ENCODE data around the gene KAT6B. TPM values are rescaled to one million over a fixed set of nuclear protein-coding genes. Genes with fewer than 3 reads are reported as not detected.

Gene KAT6B
- total RNA-seq, 1 donor = 26.3 TPM

GRCh38 chr10:74822521-74823089, 3.8 kb upstream of the KAT6B start:
- TF ChIP-seq, protein P1, sequence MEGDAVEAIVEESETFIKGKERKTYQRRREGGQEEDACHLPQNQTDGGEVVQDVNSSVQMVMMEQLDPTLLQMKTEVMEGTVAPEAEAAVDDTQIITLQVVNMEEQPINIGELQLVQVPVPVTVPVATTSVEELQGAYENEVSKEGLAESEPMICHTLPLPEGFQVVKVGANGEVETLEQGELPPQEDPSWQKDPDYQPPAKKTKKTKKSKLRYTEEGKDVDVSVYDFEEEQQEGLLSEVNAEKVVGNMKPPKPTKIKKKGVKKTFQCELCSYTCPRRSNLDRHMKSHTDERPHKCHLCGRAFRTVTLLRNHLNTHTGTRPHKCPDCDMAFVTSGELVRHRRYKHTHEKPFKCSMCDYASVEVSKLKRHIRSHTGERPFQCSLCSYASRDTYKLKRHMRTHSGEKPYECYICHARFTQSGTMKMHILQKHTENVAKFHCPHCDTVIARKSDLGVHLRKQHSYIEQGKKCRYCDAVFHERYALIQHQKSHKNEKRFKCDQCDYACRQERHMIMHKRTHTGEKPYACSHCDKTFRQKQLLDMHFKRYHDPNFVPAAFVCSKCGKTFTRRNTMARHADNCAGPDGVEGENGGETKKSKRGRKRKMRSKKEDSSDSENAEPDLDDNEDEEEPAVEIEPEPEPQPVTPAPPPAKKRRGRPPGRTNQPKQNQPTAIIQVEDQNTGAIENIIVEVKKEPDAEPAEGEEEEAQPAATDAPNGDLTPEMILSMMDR (IDR thresholded peaks at IDR 0.05; ENCODE audit: insufficient read depth, low read depth, low read length) = no peak
- no peak for DNase-seq (ENCODE audit: low read depth)
- no peak overlapping the region for H3K4me3 ChIP-seq (ENCODE audit: low read depth, low read length)

DNA sequence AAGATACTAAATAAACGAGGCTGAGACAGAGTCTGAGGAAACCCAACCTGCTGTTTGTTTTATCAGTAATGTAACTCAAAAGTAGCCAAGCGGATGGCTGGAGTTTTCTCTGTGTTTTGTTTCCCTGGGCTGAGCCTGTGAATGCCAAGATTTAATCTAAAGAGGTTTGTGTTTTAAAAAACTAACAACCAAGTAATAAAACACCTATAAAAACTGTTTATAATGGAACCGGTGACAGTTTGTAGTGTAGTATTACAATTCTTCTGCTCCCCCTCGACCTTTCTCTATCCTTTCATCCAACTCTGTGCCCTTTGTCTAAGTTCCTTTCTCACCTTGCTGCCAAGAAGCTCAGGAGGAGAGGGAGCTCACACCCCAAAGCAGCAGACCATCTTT, 2.6 kb upstream of the KAT6B start:
- DNase-seq (ENCODE audit: low read depth) = peak; percentile 28
- no peak overlapping the region for H3K4me3 ChIP-seq (ENCODE audit: low read depth, low read length)
- TF ChIP-seq, protein P1 (IDR thresholded peaks at IDR 0.05; ENCODE audit: insufficient read depth, low read depth, low read length) = no peak

GRCh38 chr10:74824184-74824899, 2.1 kb upstream of the KAT6B start:
- TF ChIP-seq, protein P1 (IDR thresholded peaks at IDR 0.05; ENCODE audit: insufficient read depth, low read depth, low read length) = no peak
- peak overlapping the region; percentile 79 for H3K4me3 ChIP-seq (ENCODE audit: low read depth, low read length)
- DNase-seq (ENCODE audit: low read depth) = no peak

DNA sequence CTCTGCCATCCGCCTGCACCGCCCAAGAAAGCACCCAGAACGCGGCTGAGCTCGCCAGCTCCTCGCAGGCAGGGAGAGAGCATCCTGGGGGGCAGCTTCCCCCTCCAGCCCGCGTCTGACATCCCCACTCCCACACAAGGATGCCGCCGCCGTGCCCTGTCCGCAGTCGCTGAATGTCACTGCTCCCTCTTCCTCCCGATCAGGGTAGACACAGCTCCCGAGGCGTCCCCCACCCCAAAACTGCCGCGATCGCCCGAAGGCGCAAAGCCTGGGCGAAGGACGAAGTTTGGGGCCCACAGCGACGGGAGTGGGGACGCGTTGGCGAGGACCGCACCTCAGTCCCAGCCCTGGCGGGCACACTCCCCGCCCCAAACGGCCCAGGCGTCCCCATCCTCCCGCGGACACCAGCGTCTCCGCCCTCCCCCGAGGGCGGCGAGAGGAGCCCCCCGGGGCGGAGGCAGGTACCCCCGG, 1.5 kb upstream of the KAT6B start:
- TF ChIP-seq, protein P1 (IDR thresholded peaks at IDR 0.05; ENCODE audit: insufficient read depth, low read depth, low read length) = no peak
- DNase-seq (ENCODE audit: low read depth) = no peak
- H3K4me3 ChIP-seq (ENCODE audit: low read depth, low read length) = peak overlapping the region; percentile 79

GRCh38 chr10:74825371-74826141, 844 bp upstream of the KAT6B start:
- H3K4me3 ChIP-seq (ENCODE audit: low read depth, low read length) = peak overlapping the region; percentile 79
- DNase-seq (ENCODE audit: low read depth) = no peak
- TF ChIP-seq, protein P1 (IDR thresholded peaks at IDR 0.05; ENCODE audit: insufficient read depth, low read depth, low read length) = no peak

GRCh38 chr10:74827045-74827441, 643 bp downstream of the KAT6B start:
- no peak for DNase-seq (ENCODE audit: low read depth)
- peak overlapping the region; percentile 79 for H3K4me3 ChIP-seq (ENCODE audit: low read depth, low read length)
- TF ChIP-seq, protein P1 (IDR thresholded peaks at IDR 0.05; ENCODE audit: insufficient read depth, low read depth, low read length) = no peak
